Skeletal muscle tissue (tissue), 4 donors: ENCODE measurements around the gene FGA. TPM values are rescaled to one million over a fixed set of nuclear protein-coding genes. Genes with fewer than 3 reads are reported as not detected.

Source experiments
- H3K27ac ChIP-seq: one replicate; pipeline ENCODE4 v1.7.0; 2013; ENCODE audit warnings: mild to moderate bottlenecking, low read depth, low read length, inconsistent platforms
- H3K27me3 ChIP-seq, 3 donors: one replicate each; pipeline ENCODE4 v1.7.0; 2013; ENCODE audit warnings: low read length in 3 of 3; ENCODE audit not compliant: control insufficient read depth in 3 of 3, insufficient read depth in 3 of 3
- H3K36me3 ChIP-seq, 3 donors: one replicate each; pipeline ENCODE4 v1.7.0; 2013; ENCODE audit warnings: low read length in 3 of 3; ENCODE audit not compliant: control insufficient read depth in 3 of 3, insufficient read depth in 3 of 3
- H3K4me1 ChIP-seq, 3 donors: one replicate each; pipeline ENCODE4 v1.7.0; 2013; ENCODE audit warnings: low read length in 3 of 3, mild to moderate bottlenecking in 3 of 3; ENCODE audit not compliant: control insufficient read depth in 3 of 3, insufficient read depth in 3 of 3
- H3K4me3 ChIP-seq, 3 donors: one replicate each; pipeline ENCODE4 v1.7.0; 2013; ENCODE audit warnings: low read length in 3 of 3
- H3K9ac ChIP-seq, 3 donors: one replicate each; pipeline ENCODE4 v1.7.0; 2013; ENCODE audit warnings: low read length in 3 of 3, mild to moderate bottlenecking in 3 of 3, moderate library complexity in 2 of 3, low read depth in 1 of 3
- H3K9me3 ChIP-seq, 3 donors: one replicate each; pipeline ENCODE4 v1.7.0; 2013; ENCODE audit warnings: low read length in 3 of 3; ENCODE audit not compliant: control insufficient read depth in 3 of 3
- total RNA-seq: library from RNA; depleted of rRNA; stranded (reverse); fragments of >200 nt; gene quantifications from one replicate; pipeline ENCODE4 v1.2.3, GENCODE V29; 2014
- donor health status: Osteomylitis.

The FGA gene
- total RNA-seq, 1 donor from 2014 or later = 3.7 TPM

DNA sequence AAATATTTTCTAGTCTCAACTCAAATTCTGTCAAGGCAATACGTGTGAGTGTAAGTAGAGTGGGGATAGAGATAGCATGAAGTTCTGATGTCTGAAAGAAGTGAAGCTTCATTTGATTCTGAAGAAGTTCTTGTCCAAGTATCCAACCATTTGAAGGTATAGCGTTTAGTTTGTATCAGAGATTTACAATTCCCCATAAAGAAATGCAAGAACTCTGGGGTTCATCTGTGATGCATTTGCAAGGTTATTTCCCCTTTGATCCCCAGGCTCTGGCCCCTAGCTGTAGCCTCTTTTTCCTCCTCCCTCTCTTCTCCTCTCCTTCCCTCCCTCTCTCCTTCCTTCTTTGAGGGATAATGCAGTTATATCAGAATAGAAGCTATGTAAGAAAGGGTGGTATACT, 7.8 kb downstream of the FGA start:
- Histone ChIP-seq H3K4me3 (no peak overlapping the region), H3K9me3 (no peaks in the 10 kb centered on the region), H3K27ac (no peak overlapping the region), H3K27me3 (no peaks in the 10 kb centered on the region), H3K36me3 (no peaks in the 10 kb centered on the region), H3K4me1 (no peaks in the 10 kb centered on the region), H3K9ac (no peak overlapping the region)

DNA sequence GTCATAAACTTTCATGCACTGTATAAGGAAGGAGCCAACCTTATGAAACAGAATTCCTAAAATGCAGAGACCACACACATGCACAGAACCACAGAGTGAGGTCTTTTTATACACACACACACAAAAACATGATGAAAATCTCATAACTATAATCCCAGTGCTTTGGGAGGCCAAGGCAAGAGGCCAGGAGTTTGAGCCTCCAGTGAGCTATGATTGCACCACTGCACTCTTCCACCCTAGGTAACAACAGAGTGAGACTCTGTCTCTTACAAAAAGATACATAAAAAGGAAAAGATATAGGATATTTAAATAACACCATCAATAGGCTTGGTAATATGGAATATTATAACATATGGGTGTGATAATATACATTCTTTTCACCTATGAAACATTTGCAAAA, 10.6 kb downstream of the FGA start:
- peaks cover 0 to 3% (median 3%) of the 10 kb centered on the region in 3 donors for H3K27me3 ChIP-seq
- no peak overlapping the region for H3K4me3 ChIP-seq
- no peak overlapping the region for H3K9ac ChIP-seq
- H3K27ac ChIP-seq = no peak overlapping the region
- no peaks in the 10 kb centered on the region for H3K4me1 ChIP-seq
- no peaks in the 10 kb centered on the region for H3K9me3 ChIP-seq
- H3K36me3 ChIP-seq = no peaks in the 10 kb centered on the region

DNA sequence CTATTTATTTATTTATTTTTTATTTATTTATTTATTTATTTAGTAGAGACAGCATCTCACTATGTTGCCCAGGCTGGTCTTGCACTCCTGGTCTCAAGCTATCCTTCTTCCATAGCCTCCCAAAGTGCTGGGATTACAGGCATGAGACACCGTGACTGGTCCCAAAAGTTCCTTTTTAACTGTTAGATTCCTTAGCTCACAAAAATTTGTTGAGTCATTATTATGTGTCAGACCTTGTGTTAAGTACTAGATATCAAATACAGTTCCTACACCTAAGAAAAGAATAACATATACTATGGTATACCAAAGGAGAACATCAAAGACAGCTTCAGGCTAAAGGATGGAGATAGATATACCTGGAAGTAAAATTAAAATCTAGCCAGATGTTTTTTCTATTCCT, 11.6 kb downstream of the FGA start:
- H3K27ac ChIP-seq = no peak overlapping the region
- H3K36me3 ChIP-seq = no peaks in the 10 kb centered on the region
- no peak overlapping the region for H3K4me3 ChIP-seq
- no peak overlapping the region for H3K9ac ChIP-seq
- no peaks in the 10 kb centered on the region for H3K9me3 ChIP-seq
- no peaks in the 10 kb centered on the region for H3K4me1 ChIP-seq
- peaks cover 0 to 3% (median 3%) of the 10 kb centered on the region in 3 donors for H3K27me3 ChIP-seq

DNA sequence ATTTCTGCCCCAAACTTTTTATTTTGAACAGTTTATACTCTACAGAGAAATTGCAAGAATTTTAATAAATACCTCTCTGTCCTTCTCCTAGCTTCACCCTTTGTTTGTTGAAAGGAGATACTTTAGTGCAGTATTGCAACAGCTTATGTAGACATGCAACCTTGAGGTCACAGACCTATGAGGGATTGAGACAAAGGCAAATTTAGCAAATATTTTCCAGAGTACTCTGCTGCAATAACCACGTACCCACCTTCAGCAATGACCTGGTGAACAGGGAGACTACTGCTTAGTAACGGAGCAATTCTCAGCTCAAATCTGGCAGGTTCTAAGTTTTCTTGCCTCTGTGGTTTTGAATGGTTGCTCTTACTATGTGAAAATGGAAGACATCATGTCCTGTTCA, 13.2 kb downstream of the FGA start:
- H3K4me3 ChIP-seq = no peak overlapping the region
- H3K27ac ChIP-seq = no peak overlapping the region
- no peaks in the 10 kb centered on the region for H3K36me3 ChIP-seq
- no peaks in the 10 kb centered on the region for H3K9me3 ChIP-seq
- peaks cover 0 to 3% (median 3%) of the 10 kb centered on the region in 3 donors for H3K27me3 ChIP-seq
- H3K4me1 ChIP-seq = no peaks in the 10 kb centered on the region
- H3K9ac ChIP-seq = no peak overlapping the region

DNA sequence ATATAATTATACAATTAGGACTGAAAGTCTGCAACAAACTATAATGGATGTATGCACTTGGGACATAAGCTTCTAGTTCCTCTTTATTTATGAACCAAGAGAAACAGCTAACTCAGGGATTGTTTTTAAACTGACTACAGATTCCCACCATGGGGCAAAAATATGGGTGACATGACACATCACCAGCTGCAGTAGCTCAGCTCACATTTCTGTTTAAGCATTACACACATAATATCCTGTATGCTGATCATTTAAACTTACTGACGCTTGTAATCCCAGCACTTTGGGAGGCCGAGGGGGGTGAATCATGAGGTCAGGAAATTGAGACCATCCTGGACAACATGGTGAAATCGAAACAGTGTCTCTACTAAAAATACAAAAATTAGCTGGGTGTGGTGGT, 16.2 kb downstream of the FGA start:
- Histone ChIP-seq H3K27me3 (peaks cover 0 to 3% (median 3%) of the 10 kb centered on the region in 3 donors), H3K27ac (no peak overlapping the region), H3K4me1 (no peaks in the 10 kb centered on the region), H3K9me3 (no peaks in the 10 kb centered on the region), H3K4me3 (no peak overlapping the region), H3K9ac (no peak overlapping the region), H3K36me3 (no peaks in the 10 kb centered on the region)

DNA sequence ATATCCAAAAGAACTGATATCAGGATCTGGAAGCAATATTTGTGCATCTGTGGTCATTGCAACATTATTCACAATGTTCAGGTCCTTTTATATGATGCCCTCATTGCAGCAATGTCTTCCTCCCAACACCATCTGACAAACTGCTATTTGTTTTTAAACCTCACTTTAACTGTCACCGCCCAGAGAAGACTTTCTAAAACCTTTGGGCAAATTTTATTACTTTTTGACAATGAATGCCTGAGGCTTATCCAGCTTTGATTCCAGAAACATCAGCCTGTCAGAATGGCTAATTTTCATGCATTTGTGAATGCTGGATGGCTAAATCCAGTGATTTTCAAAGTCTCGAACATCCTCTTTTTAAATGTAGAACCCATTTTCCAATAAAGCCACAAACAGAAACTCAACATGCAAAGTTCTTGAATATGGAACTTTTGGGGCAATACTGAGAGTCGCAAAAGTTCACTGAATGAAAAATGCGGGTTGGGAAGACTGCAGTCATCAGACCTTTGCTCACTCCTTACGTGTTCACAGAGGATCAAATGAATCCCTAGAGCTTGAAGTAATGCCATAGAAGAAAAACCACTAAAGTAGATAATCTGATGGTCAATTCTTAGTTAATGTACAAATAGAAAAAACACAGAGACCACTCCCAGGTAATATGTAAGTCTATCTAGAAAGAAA, 17.2 kb downstream of the FGA start:
- no peak overlapping the region for H3K9ac ChIP-seq
- peaks cover 0 to 3% (median 3%) of the 10 kb centered on the region in 3 donors for H3K27me3 ChIP-seq
- no peaks in the 10 kb centered on the region for H3K9me3 ChIP-seq
- H3K4me1 ChIP-seq = no peaks in the 10 kb centered on the region
- no peak overlapping the region for H3K4me3 ChIP-seq
- no peak overlapping the region for H3K27ac ChIP-seq
- no peaks in the 10 kb centered on the region for H3K36me3 ChIP-seq

DNA sequence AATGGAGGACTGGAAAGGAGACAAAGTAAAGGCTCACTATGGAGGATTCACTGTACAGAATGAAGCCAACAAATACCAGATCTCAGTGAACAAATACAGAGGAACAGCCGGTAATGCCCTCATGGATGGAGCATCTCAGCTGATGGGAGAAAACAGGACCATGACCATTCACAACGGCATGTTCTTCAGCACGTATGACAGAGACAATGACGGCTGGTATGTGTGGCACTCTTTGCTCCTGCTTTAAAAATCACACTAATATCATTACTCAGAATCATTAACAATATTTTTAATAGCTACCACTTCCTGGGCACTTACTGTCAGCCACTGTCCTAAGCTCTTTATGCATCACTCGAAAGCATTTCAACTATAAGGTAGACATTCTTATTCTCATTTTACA, 21.0 kb downstream of the FGA start:
- Histone ChIP-seq H3K9me3 (no peaks in the 10 kb centered on the region), H3K36me3 (no peaks in the 10 kb centered on the region), H3K27me3 (no peaks in the 10 kb centered on the region), H3K4me1 (no peaks in the 10 kb centered on the region), H3K4me3 (no peak overlapping the region), H3K9ac (no peak overlapping the region), H3K27ac (no peak overlapping the region)

DNA sequence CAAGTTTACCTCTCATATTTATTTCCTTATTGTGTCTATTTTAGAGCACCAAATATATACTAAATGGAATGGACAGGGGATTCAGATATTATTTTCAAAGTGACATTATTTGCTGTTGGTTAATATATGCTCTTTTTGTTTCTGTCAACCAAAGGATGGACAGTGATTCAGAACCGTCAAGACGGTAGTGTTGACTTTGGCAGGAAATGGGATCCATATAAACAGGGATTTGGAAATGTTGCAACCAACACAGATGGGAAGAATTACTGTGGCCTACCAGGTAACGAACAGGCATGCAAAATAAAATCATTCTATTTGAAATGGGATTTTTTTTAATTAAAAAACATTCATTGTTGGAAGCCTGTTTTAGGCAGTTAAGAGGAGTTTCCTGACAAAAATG, 21.5 kb downstream of the FGA start:
- no peaks in the 10 kb centered on the region for H3K27me3 ChIP-seq
- H3K9me3 ChIP-seq = no peaks in the 10 kb centered on the region
- no peaks in the 10 kb centered on the region for H3K36me3 ChIP-seq
- H3K27ac ChIP-seq = no peak overlapping the region
- H3K4me1 ChIP-seq = no peaks in the 10 kb centered on the region
- H3K9ac ChIP-seq = no peak overlapping the region
- no peak overlapping the region for H3K4me3 ChIP-seq

DNA sequence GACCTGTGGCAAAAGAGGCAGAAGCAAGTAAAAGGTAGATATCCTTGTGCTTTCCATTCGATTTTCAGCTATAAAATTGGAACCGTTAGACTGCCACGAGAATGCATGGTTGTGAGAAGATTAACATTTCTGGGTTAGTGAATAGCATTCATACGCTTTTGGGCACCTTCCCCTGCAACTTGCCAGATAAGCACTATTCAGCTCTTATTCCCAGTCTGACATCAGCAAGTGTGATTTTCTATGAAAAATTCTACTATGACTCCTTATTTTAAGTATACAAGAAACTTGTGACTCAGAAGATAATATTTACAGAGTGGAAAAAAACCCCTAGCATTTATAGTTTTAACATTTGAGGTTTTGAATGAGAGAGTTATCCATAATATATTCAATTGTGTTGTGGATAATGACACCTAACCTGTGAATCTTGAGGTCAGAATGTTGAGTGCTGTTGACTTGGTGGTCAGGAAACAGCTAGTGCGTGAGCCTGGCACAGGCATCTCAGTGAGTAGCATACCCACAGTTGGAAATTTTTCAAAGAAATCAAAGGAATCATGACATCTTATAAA, 23.8 kb downstream of the FGA start:
- H3K9ac ChIP-seq = no peak overlapping the region
- no peak overlapping the region for H3K27ac ChIP-seq
- no peaks in the 10 kb centered on the region for H3K9me3 ChIP-seq
- H3K27me3 ChIP-seq = no peaks in the 10 kb centered on the region
- H3K4me1 ChIP-seq = no peaks in the 10 kb centered on the region
- no peaks in the 10 kb centered on the region for H3K36me3 ChIP-seq
- no peak overlapping the region for H3K4me3 ChIP-seq

DNA sequence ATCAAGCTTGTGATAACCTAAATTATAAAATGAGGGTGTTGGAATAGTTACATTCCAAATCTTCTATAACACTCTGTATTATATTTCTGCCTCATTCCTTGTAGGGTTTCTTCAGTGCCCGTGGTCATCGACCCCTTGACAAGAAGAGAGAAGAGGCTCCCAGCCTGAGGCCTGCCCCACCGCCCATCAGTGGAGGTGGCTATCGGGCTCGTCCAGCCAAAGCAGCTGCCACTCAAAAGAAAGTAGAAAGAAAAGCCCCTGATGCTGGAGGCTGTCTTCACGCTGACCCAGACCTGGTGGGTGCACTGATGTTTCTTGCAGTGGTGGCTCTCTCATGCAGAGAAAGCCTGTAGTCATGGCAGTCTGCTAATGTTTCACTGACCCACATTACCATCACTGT, 24.8 kb downstream of the FGA start:
- H3K27ac ChIP-seq = no peak overlapping the region
- no peak overlapping the region for H3K9ac ChIP-seq
- H3K9me3 ChIP-seq = no peaks in the 10 kb centered on the region
- no peak overlapping the region for H3K4me3 ChIP-seq
- no peaks in the 10 kb centered on the region for H3K4me1 ChIP-seq
- no peaks in the 10 kb centered on the region for H3K27me3 ChIP-seq
- no peaks in the 10 kb centered on the region for H3K36me3 ChIP-seq
